ENCODE measurements around the gene DOK6. TPM values are rescaled to one million over a fixed set of nuclear protein-coding genes. Genes with fewer than 3 reads are reported as not detected.

The DOK6 gene
- total and polyA plus RNA-seq, 8 donors = 2.9 to 19.1 (median 14.9) TPM

GRCh38 chr18:69758458-69758857 is 357.8 kb downstream of the DOK6 start:
- no peaks in the 10 kb centered on the region for H3K36me3 ChIP-seq
- no peaks in the 10 kb centered on the region for H3K27me3 ChIP-seq
- ATAC-seq (no peak), DNase-seq (no peak)
- H3K4me1 ChIP-seq = no peaks in the 10 kb centered on the region
- intact Hi-C loops (cut with DNase I) = no loop called here
- no peak overlapping the region for H3K27ac ChIP-seq
- H3K4me3 ChIP-seq = no peak overlapping the region
- peaks cover 0 to 4% of the 10 kb centered on the region in 2 donors for H3K9me3 ChIP-seq
- no peak for TF ChIP-seq CTCF (IDR thresholded peaks at IDR 0.05)

- peak; percentile 47 for ATAC-seq
- H3K9me3 ChIP-seq = peaks cover 0 to 4% of the 10 kb centered on the region in 2 donors
- intact Hi-C loops (cut with DNase I) = no loop called here
- no peaks in the 10 kb centered on the region for H3K27me3 ChIP-seq
- no peaks in the 10 kb centered on the region for H3K4me1 ChIP-seq
- TF ChIP-seq CTCF (IDR thresholded peaks at IDR 0.05) = no peak
- H3K4me3 ChIP-seq = no peak overlapping the region
- no peak overlapping the region for H3K27ac ChIP-seq
- no peaks in the 10 kb centered on the region for H3K36me3 ChIP-seq
- no peak for DNase-seq
These were observed 358.4 kb downstream of the DOK6 start for GRCh38 chr18:69759046-69759445.

- ATAC-seq = peak; percentile 71
- no peaks in the 10 kb centered on the region for H3K9me3 ChIP-seq
- no peaks in the 10 kb centered on the region for H3K27me3 ChIP-seq
- no peak overlapping the region for H3K27ac ChIP-seq
- no peak for TF ChIP-seq CTCF (IDR thresholded peaks at IDR 0.05)
- no peak for DNase-seq
- intact Hi-C loops (cut with DNase I) = no loop called here
- H3K4me1 ChIP-seq = no peaks in the 10 kb centered on the region
- H3K4me3 ChIP-seq = no peak overlapping the region
- no peaks in the 10 kb centered on the region for H3K36me3 ChIP-seq
These were observed 362.3 kb downstream of the DOK6 start for GRCh38 chr18:69763002-69763401.

- no peaks in the 10 kb centered on the region for H3K27me3 ChIP-seq
- H3K36me3 ChIP-seq = no peaks in the 10 kb centered on the region
- no peaks in the 10 kb centered on the region for H3K4me1 ChIP-seq
- ATAC-seq (no peak), DNase-seq (no peak)
- H3K9me3 ChIP-seq = no peaks in the 10 kb centered on the region
- no peak for TF ChIP-seq CTCF (IDR thresholded peaks at IDR 0.05)
- intact Hi-C loops (cut with DNase I) = no loop called here
- no peak overlapping the region for H3K4me3 ChIP-seq
- no peak overlapping the region for H3K27ac ChIP-seq
These were observed 363.1 kb downstream of the DOK6 start for GRCh38 chr18:69763821-69764220.

GRCh38 chr18:69770238-69770637 is 369.6 kb downstream of the DOK6 start:
- intact Hi-C loops (cut with DNase I) = no loop called here
- H3K27ac ChIP-seq = no peak overlapping the region

More at GRCh38 chr18:69770238-69770637, 369.6 kb downstream of the DOK6 start:
- Histone ChIP-seq H3K36me3 (no peaks in the 10 kb centered on the region), H3K27me3 (no peaks in the 10 kb centered on the region), H3K9me3 (no peaks in the 10 kb centered on the region), H3K4me3 (no peak overlapping the region), H3K4me1 (no peaks in the 10 kb centered on the region)
- peak in 1 of 4 donors; percentile 18 for DNase-seq
- no peak for TF ChIP-seq CTCF (IDR thresholded peaks at IDR 0.05)
- no peak for ATAC-seq

Data from left lung (tissue), 10 donors.